HG03571 (cell line): Measurements from ENCODE around the gene CEPT1.
A peak's percentile ranks its signal among the peaks of the same experiment; 100 is the strongest.

ENCODE experiments used
- ATAC-seq: cut with Tn5 transposase; IDR thresholded peaks from one replicate; pipeline ENCODE4 v1.9.1; 2021; ENCODE audit not compliant: unreplicated experiment

Gene CEPT1

DNA sequence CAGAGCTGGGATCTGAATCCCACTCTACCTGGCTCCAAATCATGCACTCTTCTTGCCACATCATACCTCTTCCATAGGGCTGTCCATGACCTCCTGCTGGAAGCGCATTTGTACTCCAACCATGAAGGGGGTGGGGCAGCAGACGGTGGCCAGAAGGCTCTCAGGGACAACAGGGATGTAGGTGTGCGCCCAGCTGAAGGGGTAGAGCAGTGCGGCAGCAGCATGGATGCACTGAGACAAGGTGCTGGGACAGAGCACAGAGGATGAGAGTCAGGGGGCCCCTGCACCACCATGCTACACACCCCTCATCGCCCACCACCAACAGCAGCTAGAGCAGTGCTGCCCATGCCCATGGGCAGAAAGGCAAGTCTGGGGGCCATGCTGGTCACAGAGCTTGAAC is 52.1 kb downstream of the CEPT1 start:
- ATAC-seq = no peak

DNA sequence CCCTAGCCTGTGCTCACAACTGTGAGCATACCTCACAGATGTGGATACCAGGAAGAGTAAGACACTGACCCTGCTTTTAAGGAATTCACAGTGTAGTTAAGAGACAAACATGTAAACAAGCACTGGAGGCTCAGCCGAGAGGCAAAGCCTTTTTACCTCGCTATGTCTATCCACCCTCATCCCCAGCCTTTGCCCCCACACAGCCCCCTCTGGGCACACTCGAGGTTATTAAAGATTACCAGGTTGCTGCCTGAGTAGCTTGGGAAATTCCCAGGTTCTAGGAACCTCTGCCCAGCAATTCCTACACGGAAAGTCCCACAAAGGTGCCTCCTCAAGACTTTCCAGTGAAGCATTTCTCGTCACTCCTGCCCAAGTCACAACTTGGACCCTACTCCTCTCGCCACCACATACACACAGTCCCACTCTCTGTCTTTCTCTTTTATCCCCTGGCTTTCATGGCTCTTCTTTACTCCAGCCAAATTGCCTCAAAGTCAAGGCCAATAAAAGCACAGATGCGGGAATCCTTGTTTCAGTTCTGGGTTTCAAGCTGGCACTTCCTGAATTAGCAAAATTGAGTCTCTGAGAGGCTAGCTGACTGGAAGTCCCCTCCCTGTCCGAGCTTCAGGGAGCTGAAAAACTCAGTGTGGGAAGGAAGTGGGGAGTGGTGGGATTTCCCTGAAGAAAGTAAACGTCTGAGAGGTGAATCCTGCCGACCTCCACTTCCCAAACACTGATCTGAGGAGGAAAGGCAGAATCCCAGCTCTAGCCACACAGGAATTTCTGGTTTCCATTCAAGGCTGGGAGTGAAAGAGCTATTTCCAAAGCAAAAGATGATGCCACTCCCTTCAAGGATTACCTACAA is 52.9 kb downstream of the CEPT1 start:
- no peak for ATAC-seq

DNA sequence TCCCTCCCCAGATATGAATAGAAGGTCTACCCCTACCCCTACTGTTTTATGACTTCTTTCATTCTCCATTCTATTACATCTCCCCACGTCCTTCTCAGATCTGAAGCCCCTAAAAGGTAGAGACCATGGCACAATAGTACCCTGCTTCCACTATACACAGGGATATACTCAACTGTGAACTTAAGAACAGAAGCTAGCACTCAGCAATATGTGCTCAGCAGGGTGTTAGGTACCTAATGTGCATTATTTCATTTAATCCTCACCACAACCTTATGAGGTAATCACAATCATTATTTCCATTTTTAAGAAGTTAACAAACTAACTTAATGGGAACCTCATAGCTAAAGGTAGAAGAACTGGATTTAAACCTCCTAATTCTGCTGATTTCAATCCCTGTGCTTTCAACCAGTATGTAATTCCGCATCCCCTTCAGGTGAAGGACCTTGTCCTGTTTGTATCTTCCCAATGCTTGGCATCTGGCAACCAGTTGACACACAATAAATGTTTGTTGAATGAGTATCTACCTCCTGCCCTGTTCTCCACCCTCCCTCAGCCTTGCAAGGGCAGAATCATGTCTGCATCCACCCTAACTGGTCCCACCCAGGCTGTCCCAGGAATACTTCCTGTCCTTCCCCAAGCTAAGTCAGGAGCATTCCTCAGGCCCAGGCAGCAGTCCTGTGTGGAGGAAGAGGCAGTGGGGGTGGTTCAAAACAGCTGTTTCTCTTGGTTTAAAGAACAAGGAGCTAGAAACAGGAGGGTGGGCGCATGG is 53.9 kb downstream of the CEPT1 start:
- ATAC-seq = no peak

DNA sequence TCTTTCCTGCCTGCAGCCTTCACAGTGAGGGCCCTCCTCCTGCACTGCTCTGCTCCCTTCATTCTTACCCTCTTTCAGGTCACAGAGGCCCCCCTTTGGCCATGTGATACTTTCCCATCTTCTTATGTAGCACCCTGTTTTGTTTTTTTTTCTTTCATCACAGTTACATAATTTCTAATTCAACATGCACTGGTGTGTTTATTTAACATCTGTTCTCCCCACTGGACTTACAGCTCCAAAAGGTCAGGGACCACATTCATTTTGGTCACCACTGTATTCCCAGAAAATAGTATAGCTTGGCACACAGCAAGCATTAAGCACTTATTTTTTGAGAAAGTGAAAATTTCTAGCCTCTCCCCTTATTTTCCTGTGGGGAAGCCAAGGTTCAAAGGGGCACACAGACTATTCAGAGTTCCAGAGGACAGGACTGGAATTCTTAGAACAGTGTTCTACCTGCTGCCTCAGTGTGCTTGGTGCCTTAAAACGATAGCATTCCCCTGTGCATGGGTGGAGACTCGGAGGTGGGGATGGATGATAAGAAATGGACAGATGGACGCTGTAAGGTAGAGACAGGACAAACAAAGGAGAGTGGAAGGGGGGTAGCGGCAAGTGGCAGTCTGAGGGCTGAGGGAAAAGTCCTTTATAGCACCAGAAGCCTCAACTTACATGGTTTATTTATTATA is 55.1 kb downstream of the CEPT1 start:
- ATAC-seq = no peak

DNA sequence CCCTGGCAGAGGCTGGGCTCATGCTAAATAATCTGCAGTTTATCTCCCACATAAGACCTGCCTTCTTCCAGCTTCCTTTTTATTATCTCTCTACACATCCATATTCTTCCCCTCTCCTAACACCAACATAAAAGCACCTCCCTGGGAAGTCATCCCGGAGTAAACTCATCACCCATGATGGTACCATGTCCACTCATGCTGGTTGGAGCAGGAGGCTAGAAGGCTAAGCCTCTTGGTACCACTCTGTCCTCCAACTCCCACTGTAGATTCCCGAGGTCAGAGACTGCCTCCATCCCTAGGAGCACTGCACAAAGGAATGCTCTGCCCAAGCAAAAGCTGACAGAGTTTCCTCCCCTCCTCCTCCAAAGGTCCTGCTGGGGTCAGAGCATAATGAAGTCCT is 56.2 kb downstream of the CEPT1 start:
- no peak for ATAC-seq

DNA sequence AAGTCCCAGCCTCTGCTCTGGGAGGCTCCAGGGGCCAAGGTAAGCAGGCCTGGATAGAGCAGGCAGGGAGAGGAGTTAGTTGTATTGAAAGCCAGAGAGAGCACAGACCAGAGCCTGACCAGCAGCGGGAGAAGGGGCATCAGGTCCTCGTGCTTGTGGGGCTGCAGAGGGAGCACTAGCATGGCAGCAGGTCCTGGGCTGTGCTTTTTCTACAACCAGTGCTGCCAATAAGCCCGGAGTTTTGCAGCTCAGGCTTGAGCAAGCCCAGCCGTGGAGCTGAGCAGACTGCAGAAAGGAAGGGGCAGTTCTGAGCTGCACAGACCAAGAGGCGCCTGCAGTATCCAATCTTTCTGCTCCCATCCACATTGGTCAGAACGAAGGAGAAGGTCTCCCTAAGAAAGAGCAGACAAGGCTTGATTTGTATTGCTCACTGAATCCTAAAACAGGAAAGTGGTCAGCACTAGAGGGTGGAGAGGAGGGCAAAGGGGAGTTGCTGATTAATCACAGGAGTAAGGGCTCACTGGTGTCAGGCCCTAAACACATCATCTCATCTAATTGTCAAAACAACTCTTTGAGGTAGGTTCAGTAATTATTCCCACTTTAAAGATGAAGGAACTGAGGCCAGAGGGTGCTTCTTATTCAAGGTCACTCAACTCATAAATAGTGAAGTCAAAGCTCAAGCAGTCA is 57.7 kb downstream of the CEPT1 start:
- ATAC-seq = no peak

DNA sequence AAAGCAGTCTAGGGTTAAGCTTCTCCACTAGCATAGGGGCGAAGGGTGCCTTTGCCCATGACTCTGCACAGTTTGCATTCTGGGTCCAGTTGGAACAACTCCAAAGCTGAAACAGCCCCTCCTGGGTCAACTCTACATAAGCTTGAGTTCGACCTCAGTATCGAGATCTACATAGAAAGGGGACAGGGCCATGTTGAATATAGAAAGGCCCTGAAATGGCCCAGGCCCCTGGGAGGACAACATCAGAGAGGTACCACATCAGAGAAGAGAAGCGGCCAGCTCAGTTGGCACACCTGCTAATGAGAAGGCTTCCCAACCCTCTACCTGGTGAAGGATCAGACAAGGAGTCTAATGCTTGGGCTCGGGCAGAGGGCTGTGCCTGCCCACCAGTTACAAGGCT is 58.8 kb downstream of the CEPT1 start:
- ATAC-seq = no peak

DNA sequence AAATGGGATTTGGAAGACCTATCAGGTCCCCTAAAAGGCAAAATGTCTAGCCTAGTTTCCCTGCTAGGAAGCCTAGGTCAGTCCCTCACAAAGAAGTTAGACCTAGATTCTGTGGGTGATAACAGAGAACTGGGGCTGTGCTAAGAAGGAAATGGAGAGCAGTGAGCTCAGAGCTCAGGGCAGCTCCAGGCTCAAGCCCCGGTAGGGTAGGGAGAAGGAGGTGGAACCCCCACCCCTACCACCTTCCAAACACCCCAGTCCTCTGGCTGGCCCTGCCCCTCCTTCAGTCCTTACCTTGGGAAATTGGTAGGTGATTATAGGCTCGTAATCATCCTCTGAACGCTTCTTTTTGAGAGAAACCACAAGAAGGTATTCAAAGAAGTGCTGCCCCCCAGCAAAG is 59.3 kb downstream of the CEPT1 start:
- ATAC-seq = no peak

DNA sequence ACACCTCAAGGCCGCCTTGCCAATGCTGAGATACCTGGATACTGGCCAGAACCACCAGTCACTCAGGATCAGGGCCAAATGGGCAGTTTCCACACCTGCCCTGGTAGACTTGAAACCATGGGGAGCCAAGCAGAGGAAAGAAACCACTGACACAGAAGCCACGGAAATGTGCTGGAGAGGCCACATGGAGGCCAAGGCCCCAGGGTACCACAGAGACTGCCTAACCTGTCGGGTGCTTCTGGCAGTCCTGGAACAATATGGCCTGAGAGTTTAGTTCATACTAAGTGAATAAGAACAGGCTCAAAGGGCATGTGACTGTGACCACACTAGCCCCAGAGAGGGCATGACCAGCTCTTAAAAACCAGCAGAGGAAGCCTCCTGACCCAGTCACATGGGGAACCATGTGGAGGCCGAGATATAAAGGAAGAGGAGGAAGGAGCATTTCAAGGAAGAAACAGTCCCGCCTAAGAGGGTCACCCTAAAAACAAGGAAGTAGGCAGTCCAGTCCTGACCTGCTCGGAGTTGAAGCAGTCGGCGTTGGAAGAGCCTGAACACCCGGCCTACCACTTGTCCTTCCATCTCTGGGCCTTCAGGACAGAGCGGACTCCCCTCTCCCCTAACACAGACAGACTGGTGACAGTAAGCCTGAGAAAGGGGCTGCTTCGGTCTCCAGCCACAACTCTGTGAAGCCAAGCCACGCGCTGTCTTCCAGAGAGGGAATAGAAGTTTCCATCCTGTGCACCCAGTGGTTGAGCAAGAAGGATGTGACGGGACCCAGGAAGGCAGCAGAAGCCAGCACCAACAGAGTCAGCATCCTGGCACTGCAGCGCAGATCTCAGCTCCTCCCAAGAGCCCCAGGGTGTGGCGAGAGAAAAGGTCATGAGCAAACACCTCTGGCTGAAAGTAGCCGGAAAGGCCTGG is 60.1 kb downstream of the CEPT1 start, which contains the start of gene DENND2D:
DENND2D (minus strand) TSS at position 766 of the 921 bp plus-strand sequence; CDS start at position 579, 187 bp downstream.
- no peak for ATAC-seq

DNA sequence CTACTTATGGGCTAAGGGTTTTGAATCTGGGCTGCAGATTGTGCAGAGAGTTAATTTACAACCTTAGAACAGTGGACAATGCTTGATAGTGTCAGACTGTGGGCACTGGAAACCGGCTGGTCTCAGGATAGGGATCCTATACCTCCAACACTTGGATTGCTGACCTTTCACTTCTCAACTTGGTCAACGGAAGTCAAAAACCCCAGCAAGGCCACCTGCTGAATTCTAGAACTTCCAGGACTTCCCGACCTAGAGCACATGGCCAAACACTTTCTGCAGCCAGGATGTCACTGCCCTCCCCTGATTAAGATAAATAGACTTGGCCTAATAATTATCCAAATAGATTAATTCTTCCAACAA is 60.8 kb downstream of the CEPT1 start:
- ATAC-seq = no peak

DNA sequence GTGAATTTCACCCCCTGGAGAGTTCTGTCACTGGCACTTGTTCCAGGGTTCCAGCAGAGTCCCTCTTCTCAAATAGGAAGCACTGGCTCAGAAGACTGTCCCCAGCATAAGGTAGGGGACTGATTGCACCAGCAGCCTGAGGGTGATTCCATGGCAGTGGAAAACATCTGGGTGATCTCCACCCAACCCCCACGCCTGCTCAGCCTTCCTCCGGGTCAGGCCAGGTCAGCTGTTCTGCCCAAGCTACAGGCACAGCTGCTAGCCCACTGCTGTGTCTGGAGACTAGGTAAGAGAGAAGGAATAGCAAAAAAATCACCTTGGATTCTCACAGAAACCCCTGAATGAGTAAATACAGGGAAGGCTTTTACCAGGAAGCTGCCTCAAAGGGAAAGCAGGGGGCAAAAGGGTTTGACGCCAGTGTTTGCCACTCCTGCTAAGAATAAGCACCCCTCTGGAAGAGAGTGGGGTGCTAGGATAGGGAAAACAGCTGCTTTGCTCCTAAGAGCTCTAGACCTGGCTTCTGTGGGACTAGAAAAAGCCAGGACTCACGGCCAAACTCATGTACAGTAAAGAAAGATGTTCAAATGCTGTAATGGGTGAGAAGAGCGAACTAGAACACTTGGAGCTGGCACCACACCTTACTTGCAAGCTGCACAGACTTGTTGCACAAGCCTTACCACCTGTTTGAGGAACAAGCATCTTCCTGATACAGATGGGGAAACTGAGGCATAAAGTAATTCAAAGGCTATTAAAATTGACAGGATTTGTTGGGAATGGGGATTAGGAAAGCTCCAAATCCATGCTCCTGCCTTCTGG is 61.5 kb downstream of the CEPT1 start:
- ATAC-seq = no peak

DNA sequence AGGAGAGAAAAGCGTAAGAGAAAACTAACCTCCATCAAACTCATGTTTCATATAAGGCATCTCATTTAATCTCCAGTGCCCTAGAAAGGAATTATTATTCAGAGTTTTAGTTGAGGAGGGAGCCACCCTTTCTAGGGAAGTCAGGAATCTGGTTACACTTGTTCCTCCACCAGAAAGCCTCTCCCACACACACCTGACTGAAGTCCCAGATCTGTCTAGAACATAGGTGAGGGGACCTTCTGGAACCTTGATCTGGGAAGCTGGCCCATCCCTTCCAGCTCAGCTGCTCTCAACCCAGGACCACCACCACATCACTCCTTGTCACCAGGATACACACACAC is 62.3 kb downstream of the CEPT1 start:
- no peak for ATAC-seq

DNA sequence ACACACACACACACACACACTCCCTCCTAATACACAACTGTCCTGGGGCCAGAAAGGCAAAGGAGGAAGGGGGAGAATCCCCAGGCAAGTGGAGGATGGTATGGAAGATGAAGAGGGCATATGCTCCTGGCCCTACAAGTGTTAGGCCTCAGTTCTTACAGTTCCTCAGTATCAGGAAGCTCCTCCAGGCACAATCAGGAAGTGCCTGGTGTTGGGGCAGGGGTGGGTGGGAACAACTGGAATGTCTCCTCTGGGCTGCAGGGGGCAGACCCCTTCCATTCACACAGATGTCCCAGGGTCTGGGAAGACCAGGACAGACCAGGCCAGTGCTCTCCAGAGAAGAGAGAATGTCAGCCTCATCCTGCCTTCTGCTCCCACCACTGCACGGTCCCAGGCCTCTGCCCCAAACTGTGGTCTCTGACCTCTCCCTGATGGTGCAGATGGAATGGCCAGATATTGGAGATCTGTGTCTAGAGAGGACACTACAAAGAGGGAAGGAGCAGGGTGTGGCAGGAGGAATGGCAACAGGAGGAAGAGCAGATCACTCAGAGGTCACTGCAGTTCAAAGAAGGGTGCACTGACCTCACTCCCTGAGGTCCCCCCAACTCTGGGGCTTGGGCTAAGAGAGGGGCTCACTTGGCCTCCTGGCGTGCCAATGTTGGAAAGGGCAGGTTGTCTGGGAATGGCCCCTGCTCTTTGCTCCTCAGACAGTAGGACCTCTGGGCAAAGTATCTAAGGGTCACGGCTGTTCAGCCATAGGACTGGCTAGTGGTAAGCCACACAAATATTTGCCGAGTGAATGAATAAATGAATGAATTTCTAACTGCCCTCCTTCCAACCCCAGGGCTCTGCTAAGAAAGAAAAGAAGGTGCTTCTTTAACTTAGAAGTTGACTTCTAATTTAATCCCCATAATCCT is 62.9 kb downstream of the CEPT1 start:
- peak; percentile 4 for ATAC-seq

DNA sequence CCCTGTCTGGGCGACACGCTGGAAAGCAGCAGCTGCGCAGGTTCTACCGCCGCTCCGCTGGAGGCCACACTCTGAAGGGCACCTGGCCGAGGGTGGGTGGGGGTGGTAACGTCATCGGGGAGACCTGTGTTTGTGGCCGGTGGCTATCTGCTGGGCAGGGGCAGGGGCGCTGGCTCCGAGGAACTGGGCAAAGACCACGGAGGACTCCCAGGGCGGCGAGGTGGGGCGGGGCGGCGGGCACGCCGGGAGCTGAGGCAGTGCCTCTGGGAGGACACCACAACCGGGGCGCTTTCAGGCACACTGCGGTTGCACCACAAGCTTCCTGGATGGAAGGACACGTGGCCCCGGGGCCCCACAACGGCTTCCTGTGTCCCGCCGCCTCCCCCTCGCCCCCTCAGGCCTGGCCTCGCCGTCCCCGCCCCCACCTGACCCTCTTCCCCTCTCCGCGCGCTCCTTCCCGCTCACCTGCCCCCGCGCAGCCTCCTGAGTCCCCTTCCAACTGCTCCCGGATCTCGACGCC is 63.7 kb downstream of the CEPT1 start:
- peak; percentile 32 for ATAC-seq

DNA sequence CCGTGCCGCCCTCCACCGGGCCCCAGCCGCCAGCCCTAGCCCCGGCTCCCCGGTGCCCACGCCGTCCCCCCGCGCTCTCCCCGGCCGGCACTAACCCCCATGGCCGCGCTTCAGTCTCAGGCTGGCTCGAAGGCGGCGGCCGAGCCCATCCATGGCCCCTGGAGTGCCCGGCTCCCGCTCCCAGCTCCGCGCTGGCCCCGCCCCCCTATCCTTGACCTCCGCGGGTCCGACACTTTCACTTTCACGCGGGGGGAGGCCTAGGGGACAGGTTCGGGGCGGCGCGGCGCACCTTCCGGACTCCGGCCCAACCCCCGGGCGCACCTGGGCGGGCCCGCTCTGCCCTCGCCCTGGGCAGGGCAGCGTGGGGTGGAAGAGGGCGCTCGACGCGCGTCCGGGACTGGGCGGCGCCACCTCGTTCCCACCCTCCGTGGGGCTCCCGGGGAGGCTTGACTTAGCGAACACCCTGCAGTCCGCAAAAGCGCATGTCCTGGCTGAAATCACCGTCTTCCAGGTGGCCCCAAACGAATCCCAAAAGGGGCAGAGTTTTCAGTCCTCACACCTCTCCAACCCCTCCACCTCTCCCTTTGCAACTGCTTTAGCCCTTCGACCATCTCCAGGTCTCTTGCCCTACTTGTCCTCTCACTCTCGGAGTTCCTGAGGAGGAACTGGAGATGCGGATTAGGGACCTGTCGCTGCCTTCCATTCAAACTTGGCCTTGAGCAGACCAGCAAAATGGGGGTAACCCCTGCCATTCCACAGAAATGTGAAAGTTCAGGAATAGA is 64.4 kb downstream of the CEPT1 start:
- peak; percentile 58 for ATAC-seq

DNA sequence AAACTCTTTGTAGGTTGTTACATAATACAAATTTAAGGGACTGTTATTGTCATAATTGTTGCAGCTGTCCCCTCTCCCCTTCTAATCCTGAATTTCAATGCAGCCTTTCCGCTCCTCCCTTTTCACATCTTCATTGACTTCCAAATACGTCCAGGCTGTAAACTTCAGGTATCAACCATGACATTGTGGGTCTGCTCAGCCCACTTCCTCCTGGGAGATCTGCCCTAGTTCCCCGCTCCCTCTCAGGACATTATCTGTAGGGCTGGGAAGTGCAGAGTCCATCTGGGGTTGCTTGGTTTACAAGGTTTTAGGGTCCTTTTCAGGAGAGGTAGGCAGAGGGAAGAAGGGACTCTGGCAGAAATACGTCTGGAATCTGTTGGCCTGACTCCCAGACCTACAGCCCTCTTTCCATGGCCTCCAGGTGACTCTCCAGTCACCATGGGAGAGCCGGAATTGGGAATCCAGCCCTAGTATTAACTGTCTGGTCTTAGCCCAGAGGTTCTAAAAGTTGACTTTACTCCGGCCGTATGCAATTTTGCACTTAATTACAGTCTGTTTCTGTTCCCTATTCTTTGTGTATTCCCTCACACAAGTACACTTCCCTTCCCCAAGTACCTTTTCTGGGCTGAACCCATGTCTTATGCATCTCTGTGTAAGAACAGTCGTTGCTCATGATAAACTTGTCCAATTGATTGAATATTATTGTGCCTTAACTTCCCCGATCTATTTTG is 65.1 kb downstream of the CEPT1 start:
- ATAC-seq = no peak

DNA sequence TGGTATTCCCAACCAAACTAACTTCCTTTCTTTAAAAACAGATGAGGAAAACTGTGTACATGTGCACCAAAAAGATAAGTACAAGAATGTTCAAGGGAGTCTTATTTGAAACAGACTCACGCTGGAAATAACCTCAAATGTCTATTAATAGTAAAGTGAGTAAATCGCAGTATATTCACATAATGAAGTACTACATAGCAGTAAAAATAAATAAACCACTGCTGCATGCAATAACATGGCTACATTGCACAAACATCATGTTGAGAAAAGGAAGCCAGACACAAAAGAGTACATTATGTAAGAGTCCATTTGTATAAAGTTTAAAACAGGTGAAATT is 65.7 kb downstream of the CEPT1 start:
- no peak for ATAC-seq
